Muscle layer of duodenum (tissue), 2 donors: ENCODE data around the gene PLA2G4F.

Experiments used
- H3K27ac ChIP-seq: one replicate; pipeline ENCODE4 v1.7.0; 2013; ENCODE audit warnings: mild to moderate bottlenecking, low read length
- H3K27me3 ChIP-seq: one replicate; pipeline ENCODE4 v1.7.0; 2013; ENCODE audit warnings: low read depth, mild to moderate bottlenecking, control low read depth, low read length
- H3K36me3 ChIP-seq, 2 donors: one replicate each; pipeline ENCODE4 v1.7.0; 2013; ENCODE audit warnings: low read length in 2 of 2, control low read depth in 1 of 2, mild to moderate bottlenecking in 1 of 2; ENCODE audit not compliant: insufficient read depth in 2 of 2, control insufficient read depth in 1 of 2
- H3K4me1 ChIP-seq, 2 donors: one replicate each; pipeline ENCODE4 v1.7.0; 2013; ENCODE audit warnings: low read length in 2 of 2, mild to moderate bottlenecking in 2 of 2, control low read depth in 1 of 2, moderate library complexity in 1 of 2; ENCODE audit not compliant: insufficient read depth in 2 of 2, control insufficient read depth in 1 of 2
- H3K4me3 ChIP-seq, 2 donors: one replicate each; pipeline ENCODE4 v1.7.0; 2013; ENCODE audit warnings: low read length in 2 of 2, low read depth in 1 of 2, mild to moderate bottlenecking in 1 of 2
- H3K9me3 ChIP-seq, 2 donors: one replicate each; pipeline ENCODE4 v1.7.0; 2013; ENCODE audit warnings: low read length in 2 of 2, control low read depth in 1 of 2, mild to moderate bottlenecking in 1 of 2; ENCODE audit not compliant: control insufficient read depth in 1 of 2
- donor health status: healthy.

The PLA2G4F gene

DNA sequence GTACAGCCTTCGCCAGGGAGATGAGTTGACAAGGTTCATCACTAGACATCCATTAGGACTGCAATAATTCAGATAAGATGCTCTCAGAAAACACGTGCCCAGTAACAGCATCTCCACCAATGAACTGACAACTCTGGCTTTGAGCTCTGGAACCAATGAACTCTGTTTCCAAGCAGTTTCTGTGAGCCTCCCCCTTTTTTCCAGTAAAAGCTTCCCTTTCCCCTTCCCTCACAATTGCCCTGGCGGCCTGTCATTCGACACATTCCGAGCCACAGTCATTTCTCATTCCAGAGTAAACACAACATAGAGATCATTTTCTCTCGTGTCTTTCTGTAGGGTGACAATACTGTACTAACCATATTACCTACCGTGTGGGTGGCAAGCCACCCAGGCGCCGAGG, 65.7 kb downstream of the PLA2G4F start:
- H3K4me3 ChIP-seq: no peak overlapping the region
- H3K27me3 ChIP-seq: no peaks in the 10 kb centered on the region
- no peaks in the 10 kb centered on the region for H3K9me3 ChIP-seq
- H3K27ac ChIP-seq: no peak overlapping the region
- no peaks in the 10 kb centered on the region for H3K36me3 ChIP-seq
- H3K4me1 ChIP-seq: no peaks in the 10 kb centered on the region

DNA sequence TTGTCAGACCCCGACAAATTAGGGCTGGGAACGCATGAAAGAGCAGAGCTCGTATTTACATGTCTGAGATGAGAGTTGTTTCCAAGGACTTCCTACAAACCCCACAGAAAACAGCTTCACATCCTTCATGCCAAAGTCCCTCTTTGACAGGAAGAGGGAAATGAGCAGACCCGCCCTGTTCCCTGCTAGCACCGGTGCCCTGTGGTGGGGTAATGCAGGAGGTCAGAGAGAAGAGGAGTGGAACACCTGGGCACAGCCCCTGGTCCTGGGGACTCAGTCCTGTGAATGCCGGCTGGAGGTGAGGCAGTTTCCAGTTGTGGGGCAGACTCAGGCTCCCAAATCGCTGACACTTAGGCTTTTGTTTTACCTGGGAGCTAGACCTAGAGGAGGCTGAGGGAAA, 66.1 kb downstream of the PLA2G4F start:
- Histone ChIP-seq H3K36me3 (no peaks in the 10 kb centered on the region), H3K4me3 (no peak overlapping the region), H3K27ac (no peak overlapping the region), H3K4me1 (no peaks in the 10 kb centered on the region), H3K9me3 (no peaks in the 10 kb centered on the region), H3K27me3 (no peaks in the 10 kb centered on the region)

DNA sequence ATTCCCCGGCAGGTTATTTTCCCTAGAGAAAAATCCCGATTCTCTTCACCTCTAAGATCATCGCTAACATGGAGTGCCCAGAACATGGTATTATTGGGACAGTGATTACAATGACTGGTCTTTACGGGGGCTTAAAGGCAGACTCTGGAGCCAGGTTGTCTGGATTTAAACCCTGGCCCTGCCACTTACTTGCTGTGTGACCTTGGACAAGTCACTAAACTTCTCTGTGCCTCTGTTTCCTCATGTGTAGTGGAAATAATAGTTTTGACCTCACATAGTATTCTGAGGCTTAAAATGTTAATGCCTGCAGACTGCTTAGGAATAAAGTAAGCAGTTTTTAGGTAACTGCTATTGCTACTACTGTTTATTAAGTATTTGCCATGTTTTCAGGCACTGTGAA, 66.5 kb downstream of the PLA2G4F start:
- Histone ChIP-seq H3K36me3 (no peaks in the 10 kb centered on the region), H3K4me3 (no peak overlapping the region), H3K4me1 (no peaks in the 10 kb centered on the region), H3K27me3 (no peaks in the 10 kb centered on the region), H3K9me3 (no peaks in the 10 kb centered on the region), H3K27ac (no peak overlapping the region)
